ENCODE data around the gene ASRGL1. TPM values are rescaled to one million over a fixed set of nuclear protein-coding genes. Genes with fewer than 3 reads are reported as not detected.

ASRGL1 gene
- total RNA-seq, 1 donor = 0.18 TPM

DNA sequence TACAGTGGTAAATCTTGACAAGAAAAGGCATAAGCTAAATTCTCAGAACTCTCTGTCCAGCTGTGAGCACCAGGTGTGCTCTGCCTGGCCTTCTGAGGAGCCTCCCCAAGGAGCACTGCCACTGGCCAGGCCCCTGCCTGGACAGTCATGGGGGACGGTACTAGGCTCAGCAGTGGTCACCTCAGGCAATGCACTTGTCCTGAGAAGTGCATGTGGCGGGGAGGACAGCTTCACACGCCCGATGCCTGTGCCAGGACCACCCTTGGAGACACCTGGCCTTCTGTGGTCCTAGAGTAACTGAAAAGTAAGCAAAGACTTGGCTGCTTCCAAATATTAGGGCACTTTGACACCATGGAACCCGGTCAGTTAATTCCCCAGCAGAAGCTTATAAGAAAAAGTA lies 53.0 kb downstream of the ASRGL1 start:
- H3K4me3 ChIP-seq (ENCODE audit: low read depth, low read length) = no peak overlapping the region
- no peak for TF ChIP-seq CTCF (IDR thresholded peaks at IDR 0.05; ENCODE audit: insufficient read depth, low read length)
- no peak for DNase-seq (ENCODE audit: low read depth)

- no peak overlapping the region for H3K4me3 ChIP-seq (ENCODE audit: low read depth, low read length)
- TF ChIP-seq CTCF (IDR thresholded peaks at IDR 0.05; ENCODE audit: insufficient read depth, low read length) = no peak
- no peak for DNase-seq (ENCODE audit: low read depth)
Observed at GRCh38 chr11:62390722-62391121, 53.5 kb downstream of the ASRGL1 start.

GRCh38 chr11:62391642-62392425 lies 54.6 kb downstream of the ASRGL1 start:
- TF ChIP-seq CTCF (IDR thresholded peaks at IDR 0.05; ENCODE audit: insufficient read depth, low read length) = no peak
- DNase-seq (ENCODE audit: low read depth) = no peak
- no peak overlapping the region for H3K4me3 ChIP-seq (ENCODE audit: low read depth, low read length)

DNA sequence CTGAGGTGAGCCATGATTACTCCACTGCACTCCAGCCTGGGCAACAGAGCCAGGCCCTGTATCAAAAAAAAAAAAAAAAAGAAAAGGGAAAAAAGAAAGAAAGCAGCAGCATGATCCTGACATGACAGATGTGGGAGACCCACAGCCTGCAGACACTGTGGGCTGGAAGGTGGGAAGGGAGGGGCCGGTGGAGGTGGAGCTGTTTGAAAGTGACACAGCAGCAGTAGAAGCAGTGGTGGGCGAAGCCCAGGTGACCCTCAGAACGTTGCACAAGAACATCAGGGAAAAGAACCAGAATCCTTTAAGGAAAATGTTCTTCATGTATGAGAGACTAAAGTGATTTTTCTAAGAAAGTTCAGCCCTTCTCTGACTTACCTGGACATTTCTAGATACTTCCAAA lies 55.3 kb downstream of the ASRGL1 start:
- TF ChIP-seq CTCF (IDR thresholded peaks at IDR 0.05; ENCODE audit: insufficient read depth, low read length) = no peak
- no peak overlapping the region for H3K4me3 ChIP-seq (ENCODE audit: low read depth, low read length)
- DNase-seq (ENCODE audit: low read depth) = no peak

- no peak overlapping the region for H3K4me3 ChIP-seq (ENCODE audit: low read depth, low read length)
- no peak for TF ChIP-seq CTCF (IDR thresholded peaks at IDR 0.05; ENCODE audit: insufficient read depth, low read length)
- no peak for DNase-seq (ENCODE audit: low read depth)
Observed at GRCh38 chr11:62393061-62393611, 55.9 kb downstream of the ASRGL1 start.

DNA sequence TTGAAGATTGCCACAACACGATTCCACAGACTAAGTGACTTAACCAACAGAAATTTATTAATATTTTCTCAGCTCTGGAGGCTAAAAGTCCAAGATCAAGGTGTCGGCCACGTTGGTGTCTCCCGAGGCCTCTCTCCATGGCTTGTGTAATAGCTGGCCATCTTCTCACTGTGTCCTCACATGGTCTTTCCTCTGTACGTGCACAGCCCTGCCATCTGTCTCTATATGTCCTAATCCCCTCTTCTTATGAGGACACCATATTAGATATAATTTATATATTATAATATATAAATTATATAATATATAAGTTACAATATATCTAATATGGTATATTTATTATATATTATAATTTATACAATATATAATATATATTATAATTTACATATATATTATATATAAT lies 56.5 kb downstream of the ASRGL1 start:
- no peak overlapping the region for H3K4me3 ChIP-seq (ENCODE audit: low read depth, low read length)
- no peak for DNase-seq (ENCODE audit: low read depth)
- TF ChIP-seq CTCF (IDR thresholded peaks at IDR 0.05; ENCODE audit: insufficient read depth, low read length) = no peak
